Measurements from ENCODE around the gene CDK14. TPM values are rescaled to one million over a fixed set of nuclear protein-coding genes. Genes with fewer than 3 reads are reported as not detected.

CDK14 gene
- total and polyA plus RNA-seq, 4 donors: 60.9 to 126 (median 82.9) TPM

GRCh38 chr7:90965211-90965610 lies 369.1 kb downstream of the CDK14 start:
- DNase-seq (ENCODE audit: low read depth in 4 of 6, low spot score in 6 of 6): no peak
- no peaks in the 10 kb centered on the region for H3K27me3 ChIP-seq (ENCODE audit: control insufficient read depth, insufficient read depth, low read length)
- H3K36me3 ChIP-seq (ENCODE audit: control insufficient read depth, insufficient read depth, low read length): no peaks in the 10 kb centered on the region
- WGBS (ENCODE audit: insufficient coverage): no CpG with 5 or more reads among the region's 2 CpGs
- no peak overlapping the region for H3K4me3 ChIP-seq (ENCODE audit: low read depth, low read length)
- H3K9me3 ChIP-seq (ENCODE audit: control insufficient read depth, insufficient read depth, low read length): no peaks in the 10 kb centered on the region
- no peaks in the 10 kb centered on the region for H3K4me1 ChIP-seq (ENCODE audit: control insufficient read depth, insufficient read depth, low read length)
- H3K27ac ChIP-seq (ENCODE audit: low read depth, low read length): no peak overlapping the region

GRCh38 chr7:90966346-90966745 lies 370.2 kb downstream of the CDK14 start:
- no peak for DNase-seq (ENCODE audit: low read depth in 4 of 6, low spot score in 6 of 6)
- Histone ChIP-seq H3K36me3 (ENCODE audit: control insufficient read depth, insufficient read depth, low read length) (no peaks in the 10 kb centered on the region), H3K27me3 (ENCODE audit: control insufficient read depth, insufficient read depth, low read length) (no peaks in the 10 kb centered on the region), H3K4me1 (ENCODE audit: control insufficient read depth, insufficient read depth, low read length) (no peaks in the 10 kb centered on the region), H3K27ac (ENCODE audit: low read depth, low read length) (no peak overlapping the region), H3K4me3 (ENCODE audit: low read depth, low read length) (no peak overlapping the region), H3K9me3 (ENCODE audit: control insufficient read depth, insufficient read depth, low read length) (no peaks in the 10 kb centered on the region)
- WGBS (ENCODE audit: insufficient coverage): no CpG with 5 or more reads among the region's 1 CpG

GRCh38 chr7:90968871-90969270 lies 372.8 kb downstream of the CDK14 start:
- Histone ChIP-seq H3K4me3 (ENCODE audit: low read depth, low read length) (no peak overlapping the region), H3K27me3 (ENCODE audit: control insufficient read depth, insufficient read depth, low read length) (no peaks in the 10 kb centered on the region), H3K36me3 (ENCODE audit: control insufficient read depth, insufficient read depth, low read length) (no peaks in the 10 kb centered on the region), H3K4me1 (ENCODE audit: control insufficient read depth, insufficient read depth, low read length) (no peaks in the 10 kb centered on the region), H3K27ac (ENCODE audit: low read depth, low read length) (no peak overlapping the region), H3K9me3 (ENCODE audit: control insufficient read depth, insufficient read depth, low read length) (no peaks in the 10 kb centered on the region)
- no CpG with 5 or more reads among the region's 4 CpGs for WGBS (ENCODE audit: insufficient coverage)
- no peak for DNase-seq (ENCODE audit: low read depth in 4 of 6, low spot score in 6 of 6)

- H3K27ac ChIP-seq (ENCODE audit: low read depth, low read length): no peak overlapping the region
- no peak for DNase-seq (ENCODE audit: low read depth in 4 of 6, low spot score in 6 of 6)
Observed at GRCh38 chr7:90972906-90973550, 376.9 kb downstream of the CDK14 start.

GRCh38 chr7:90977056-90977455 lies 380.9 kb downstream of the CDK14 start:
- Histone ChIP-seq H3K27me3 (ENCODE audit: control insufficient read depth, insufficient read depth, low read length) (no peaks in the 10 kb centered on the region), H3K4me1 (ENCODE audit: control insufficient read depth, insufficient read depth, low read length) (no peaks in the 10 kb centered on the region), H3K27ac (ENCODE audit: low read depth, low read length) (no peak overlapping the region), H3K4me3 (ENCODE audit: low read depth, low read length) (no peak overlapping the region), H3K36me3 (ENCODE audit: control insufficient read depth, insufficient read depth, low read length) (peaks cover 2% of the 10 kb centered on the region), H3K9me3 (ENCODE audit: control insufficient read depth, insufficient read depth, low read length) (peaks cover 1% of the 10 kb centered on the region)
- no CpG with 5 or more reads among the region's 5 CpGs for WGBS (ENCODE audit: insufficient coverage)
- DNase-seq (ENCODE audit: low read depth in 4 of 6, low spot score in 6 of 6): no peak

More at GRCh38 chr7:90972906-90973550, 376.9 kb downstream of the CDK14 start:
- 63% methylated on average over 2 of the region's 4 CpGs for WGBS (ENCODE audit: insufficient coverage)
- H3K4me3 ChIP-seq (ENCODE audit: low read depth, low read length): no peak overlapping the region
- H3K4me1 ChIP-seq (ENCODE audit: control insufficient read depth, insufficient read depth, low read length): no peaks in the 10 kb centered on the region
- no peaks in the 10 kb centered on the region for H3K27me3 ChIP-seq (ENCODE audit: control insufficient read depth, insufficient read depth, low read length)
- no peaks in the 10 kb centered on the region for H3K36me3 ChIP-seq (ENCODE audit: control insufficient read depth, insufficient read depth, low read length)
- H3K9me3 ChIP-seq (ENCODE audit: control insufficient read depth, insufficient read depth, low read length): no peaks in the 10 kb centered on the region

GRCh38 chr7:90980545-90980944 lies 384.4 kb downstream of the CDK14 start:
- Histone ChIP-seq H3K27ac (ENCODE audit: low read depth, low read length) (no peak overlapping the region), H3K9me3 (ENCODE audit: control insufficient read depth, insufficient read depth, low read length) (peaks cover 7% of the 10 kb centered on the region), H3K4me1 (ENCODE audit: control insufficient read depth, insufficient read depth, low read length) (no peaks in the 10 kb centered on the region), H3K4me3 (ENCODE audit: low read depth, low read length) (no peak overlapping the region), H3K36me3 (ENCODE audit: control insufficient read depth, insufficient read depth, low read length) (peaks cover 2% of the 10 kb centered on the region), H3K27me3 (ENCODE audit: control insufficient read depth, insufficient read depth, low read length) (no peaks in the 10 kb centered on the region)
- DNase-seq (ENCODE audit: low read depth in 4 of 6, low spot score in 6 of 6): peak in 1 of 6 donors; percentile 57
- WGBS (ENCODE audit: insufficient coverage): no CpG with 5 or more reads among the region's 2 CpGs

GRCh38 chr7:90982228-90982627 lies 386.1 kb downstream of the CDK14 start:
- WGBS (ENCODE audit: insufficient coverage): 100% methylated on average over 2 of the region's 2 CpGs
- H3K9me3 ChIP-seq (ENCODE audit: control insufficient read depth, insufficient read depth, low read length): peaks cover 7% of the 10 kb centered on the region

GRCh38 chr7:90984692-90985091 lies 388.6 kb downstream of the CDK14 start:
- WGBS (ENCODE audit: insufficient coverage): no CpG with 5 or more reads among the region's 1 CpG
- no peaks in the 10 kb centered on the region for H3K4me1 ChIP-seq (ENCODE audit: control insufficient read depth, insufficient read depth, low read length)
- DNase-seq (ENCODE audit: low read depth in 4 of 6, low spot score in 6 of 6): no peak
- H3K27me3 ChIP-seq (ENCODE audit: control insufficient read depth, insufficient read depth, low read length): no peaks in the 10 kb centered on the region
- no peak overlapping the region for H3K4me3 ChIP-seq (ENCODE audit: low read depth, low read length)
- peaks cover 7% of the 10 kb centered on the region for H3K9me3 ChIP-seq (ENCODE audit: control insufficient read depth, insufficient read depth, low read length)
- H3K27ac ChIP-seq (ENCODE audit: low read depth, low read length): no peak overlapping the region
- peaks cover 2% of the 10 kb centered on the region for H3K36me3 ChIP-seq (ENCODE audit: control insufficient read depth, insufficient read depth, low read length)

More at GRCh38 chr7:90982228-90982627, 386.1 kb downstream of the CDK14 start:
- no peak overlapping the region for H3K4me3 ChIP-seq (ENCODE audit: low read depth, low read length)
- no peaks in the 10 kb centered on the region for H3K27me3 ChIP-seq (ENCODE audit: control insufficient read depth, insufficient read depth, low read length)
- peaks cover 2% of the 10 kb centered on the region for H3K36me3 ChIP-seq (ENCODE audit: control insufficient read depth, insufficient read depth, low read length)
- no peak for DNase-seq (ENCODE audit: low read depth in 4 of 6, low spot score in 6 of 6)
- no peak overlapping the region for H3K27ac ChIP-seq (ENCODE audit: low read depth, low read length)
- H3K4me1 ChIP-seq (ENCODE audit: control insufficient read depth, insufficient read depth, low read length): no peaks in the 10 kb centered on the region

- no CpG with 5 or more reads among the region's 1 CpG for WGBS (ENCODE audit: insufficient coverage)
- Histone ChIP-seq H3K4me3 (ENCODE audit: low read depth, low read length) (no peak overlapping the region), H3K36me3 (ENCODE audit: control insufficient read depth, insufficient read depth, low read length) (no peaks in the 10 kb centered on the region), H3K9me3 (ENCODE audit: control insufficient read depth, insufficient read depth, low read length) (no peaks in the 10 kb centered on the region), H3K4me1 (ENCODE audit: control insufficient read depth, insufficient read depth, low read length) (no peaks in the 10 kb centered on the region), H3K27me3 (ENCODE audit: control insufficient read depth, insufficient read depth, low read length) (no peaks in the 10 kb centered on the region), H3K27ac (ENCODE audit: low read depth, low read length) (no peak overlapping the region)
- DNase-seq (ENCODE audit: low read depth in 4 of 6, low spot score in 6 of 6): peak in 4 of 6 donors; percentile 6 to 76 (median 38)
Observed at GRCh38 chr7:90988516-90988915, 392.4 kb downstream of the CDK14 start.

- Histone ChIP-seq H3K9me3 (ENCODE audit: control insufficient read depth, insufficient read depth, low read length) (no peaks in the 10 kb centered on the region), H3K27ac (ENCODE audit: low read depth, low read length) (no peak overlapping the region), H3K4me1 (ENCODE audit: control insufficient read depth, insufficient read depth, low read length) (no peaks in the 10 kb centered on the region), H3K27me3 (ENCODE audit: control insufficient read depth, insufficient read depth, low read length) (no peaks in the 10 kb centered on the region), H3K4me3 (ENCODE audit: low read depth, low read length) (no peak overlapping the region), H3K36me3 (ENCODE audit: control insufficient read depth, insufficient read depth, low read length) (no peaks in the 10 kb centered on the region)
- no peak for DNase-seq (ENCODE audit: low read depth in 4 of 6, low spot score in 6 of 6)
- WGBS (ENCODE audit: insufficient coverage): no CpG with 5 or more reads among the region's 5 CpGs
Observed at GRCh38 chr7:90988996-90989765, 393.1 kb downstream of the CDK14 start.
